Hepatocyte (in vitro differentiated cells): ENCODE data around the gene LMNB1.

Experiments
- EZH2 ChIP-seq: fragments of 200-600 bp; sonication (generic); IDR thresholded peaks from 2 replicates; pipeline ENCODE4 v1.6.1; 2016; ENCODE audit warnings: antibody characterized with exemption, mild to moderate bottlenecking, borderline replicate concordance
- EZH2phosphoT487 ChIP-seq: fragments of 200-600 bp; sonication (generic); IDR thresholded peaks from one replicate; pipeline ENCODE4 v1.6.1; 2018; ENCODE audit warnings: antibody characterized with exemption, mild to moderate bottlenecking, low read depth, moderate library complexity; ENCODE audit not compliant: unreplicated experiment, severe bottlenecking
- TF ChIP-seq, protein P1 (sequence below): fragments of 200-600 bp; sonication (generic); IDR thresholded peaks from 2 replicates; pipeline ENCODE4 v1.5.1; 2016; ENCODE audit warnings: antibody characterized with exemption, mild to moderate bottlenecking; ENCODE audit not compliant: poor library complexity

DNA sequence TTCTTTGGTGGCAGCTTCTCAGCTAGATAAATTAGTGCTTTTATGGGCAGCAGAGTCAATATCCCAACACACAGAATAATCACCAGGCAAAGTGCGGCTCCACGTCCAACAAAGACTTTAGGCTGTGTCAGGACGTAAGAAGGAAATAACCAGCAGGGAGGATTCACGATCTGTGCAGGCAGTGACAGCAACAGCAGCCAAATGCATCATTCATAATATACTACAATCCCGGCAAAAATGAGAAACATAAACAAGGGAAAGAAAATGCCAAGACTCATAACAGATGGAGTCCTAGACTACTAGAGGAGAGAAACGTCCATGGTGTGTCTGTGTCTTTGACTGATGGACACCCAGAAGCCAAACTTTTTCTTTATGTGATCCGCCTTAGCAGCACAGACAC, 100.7 kb downstream of the LMNB1 start:
- TF ChIP-seq, protein P1, sequence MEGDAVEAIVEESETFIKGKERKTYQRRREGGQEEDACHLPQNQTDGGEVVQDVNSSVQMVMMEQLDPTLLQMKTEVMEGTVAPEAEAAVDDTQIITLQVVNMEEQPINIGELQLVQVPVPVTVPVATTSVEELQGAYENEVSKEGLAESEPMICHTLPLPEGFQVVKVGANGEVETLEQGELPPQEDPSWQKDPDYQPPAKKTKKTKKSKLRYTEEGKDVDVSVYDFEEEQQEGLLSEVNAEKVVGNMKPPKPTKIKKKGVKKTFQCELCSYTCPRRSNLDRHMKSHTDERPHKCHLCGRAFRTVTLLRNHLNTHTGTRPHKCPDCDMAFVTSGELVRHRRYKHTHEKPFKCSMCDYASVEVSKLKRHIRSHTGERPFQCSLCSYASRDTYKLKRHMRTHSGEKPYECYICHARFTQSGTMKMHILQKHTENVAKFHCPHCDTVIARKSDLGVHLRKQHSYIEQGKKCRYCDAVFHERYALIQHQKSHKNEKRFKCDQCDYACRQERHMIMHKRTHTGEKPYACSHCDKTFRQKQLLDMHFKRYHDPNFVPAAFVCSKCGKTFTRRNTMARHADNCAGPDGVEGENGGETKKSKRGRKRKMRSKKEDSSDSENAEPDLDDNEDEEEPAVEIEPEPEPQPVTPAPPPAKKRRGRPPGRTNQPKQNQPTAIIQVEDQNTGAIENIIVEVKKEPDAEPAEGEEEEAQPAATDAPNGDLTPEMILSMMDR = no peak
- TF ChIP-seq EZH2phosphoT487 (no peak), EZH2 (no peak)
